Anterior cingulate cortex (tissue), 58 donors: Measurements from ENCODE around the gene VDR.

ENCODE experiments used
- DNase-seq, 58 donors: peaks; one replicate each; lab custom pipeline; 2025; lab: John Stamatoyannopoulos, UW

The VDR gene

DNA sequence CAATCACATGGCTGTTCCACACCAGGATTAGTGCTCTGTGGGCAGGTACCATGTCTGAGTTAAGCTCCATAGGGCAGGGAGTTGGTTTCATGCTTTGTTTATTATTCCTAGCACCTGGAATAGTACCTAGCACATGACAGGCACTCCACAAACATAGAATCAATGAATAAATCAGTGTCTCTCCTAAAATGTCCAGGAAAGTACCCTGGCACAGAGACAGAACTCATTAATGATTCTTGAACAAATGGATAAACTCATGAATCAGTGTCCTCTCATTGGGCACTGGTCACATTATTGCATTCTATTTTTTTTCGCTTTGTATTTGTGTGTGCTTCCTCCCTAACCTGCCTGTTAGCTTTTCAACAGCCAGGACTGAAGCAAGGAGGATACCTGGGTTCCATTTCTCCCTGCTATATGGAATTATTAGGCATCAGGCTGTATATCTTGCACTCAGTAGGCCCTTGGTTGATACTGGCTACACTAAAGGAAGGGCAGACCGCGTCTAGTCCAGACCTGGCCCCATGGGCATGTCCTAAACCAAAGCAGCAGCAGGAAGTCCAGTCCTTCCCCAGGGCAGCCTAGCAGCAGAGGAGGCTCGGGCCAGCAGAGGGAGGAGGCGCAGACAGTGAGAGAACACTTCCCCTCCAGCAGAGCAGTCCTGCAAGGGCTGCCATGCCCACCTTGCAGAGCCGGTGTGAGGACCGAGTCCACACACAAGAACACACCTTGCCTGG lies 103.5 kb downstream of the VDR start:
- peak in 3 of 58 donors; percentile 13 to 30 (median 25) for DNase-seq

DNA sequence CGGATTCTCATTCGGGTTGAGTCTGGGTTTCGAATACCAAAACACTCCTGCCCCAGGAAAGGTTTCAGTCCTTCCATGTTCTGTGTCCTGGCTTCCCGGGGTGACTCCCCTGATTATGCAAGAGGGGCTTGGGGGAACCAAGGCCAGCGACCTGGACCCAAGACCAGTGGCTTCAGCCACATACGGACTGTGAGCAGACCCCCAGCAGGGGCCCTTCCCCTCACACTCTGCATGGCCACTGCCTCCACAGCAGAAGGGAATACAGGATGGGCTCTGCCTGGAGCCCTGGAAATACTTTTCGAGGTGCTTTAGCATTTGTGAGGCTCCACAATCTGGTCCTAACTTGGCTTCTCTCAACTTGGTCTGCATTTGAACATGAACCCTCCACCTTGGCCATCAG lies 104.2 kb downstream of the VDR start:
- no peak for DNase-seq

DNA sequence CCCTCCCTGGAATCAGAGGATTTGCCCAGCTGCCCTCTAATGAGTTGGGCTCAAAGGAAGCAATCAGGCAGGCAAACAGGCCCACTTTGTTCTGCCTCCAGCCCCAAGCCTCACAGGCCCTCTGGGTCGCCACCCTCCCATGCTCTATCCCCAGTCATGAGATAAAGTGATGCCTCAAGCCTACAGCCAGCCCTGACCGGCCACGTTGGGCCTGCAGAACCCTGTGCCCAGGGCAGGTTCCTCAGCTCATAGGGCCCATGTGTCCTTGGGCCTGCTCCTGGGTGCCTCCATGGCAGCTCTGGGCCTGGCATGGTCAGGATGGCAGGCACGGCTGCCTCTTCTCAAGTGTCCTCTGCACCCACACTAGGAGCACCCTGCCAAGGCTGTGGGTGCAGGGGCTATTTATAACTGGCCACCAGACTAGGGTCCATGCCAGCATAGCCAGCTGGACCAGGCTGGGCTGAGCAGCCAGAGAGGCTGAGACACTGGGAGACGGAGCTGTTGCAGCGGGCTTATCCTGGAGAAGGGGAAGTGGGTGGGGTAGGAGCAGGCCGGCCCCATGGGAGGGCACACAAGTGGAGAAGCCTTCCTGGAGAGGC lies 105.3 kb downstream of the VDR start:
- DNase-seq, result peak in 41 of 58 donors; percentile 12 to 83 (median 65)

DNA sequence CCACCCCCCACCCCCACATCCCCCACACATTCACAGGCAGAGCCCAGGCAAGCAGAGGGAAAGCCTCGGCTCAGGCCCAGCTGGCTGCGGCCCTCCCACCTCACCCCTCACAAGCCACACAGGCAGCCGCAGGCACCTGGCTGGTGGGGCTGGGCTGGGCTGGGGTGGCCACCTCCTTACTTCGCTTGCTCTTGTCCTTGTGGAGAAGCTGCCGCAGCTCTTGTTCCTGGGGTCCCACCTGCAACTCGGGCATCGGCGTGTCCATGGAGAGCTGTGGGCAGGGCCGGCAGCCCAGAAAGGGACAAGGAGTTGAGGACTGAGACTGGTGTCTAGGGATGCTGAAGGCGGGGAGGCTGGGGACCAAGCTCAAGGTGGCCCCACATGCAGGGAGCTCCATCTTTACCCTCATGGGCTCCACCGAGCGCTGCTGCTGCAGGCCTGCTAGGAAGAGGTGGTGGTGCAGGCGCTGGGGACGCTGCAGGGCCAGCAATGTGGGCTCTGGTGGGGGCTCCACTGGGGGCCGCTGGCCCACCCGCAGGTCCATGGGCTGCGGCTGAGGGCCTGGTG lies 106.3 kb downstream of the VDR start:
- DNase-seq, result no peak

- peak in 15 of 58 donors; percentile 16 to 55 (median 29) for DNase-seq
These were observed 107.4 kb downstream of the VDR start for GRCh38 chr12:47797441-47797840.

GRCh38 chr12:47795814-47796411 lies 108.9 kb downstream of the VDR start:
- no peak for DNase-seq

- DNase-seq, result no peak
These were observed 109.5 kb downstream of the VDR start for GRCh38 chr12:47795121-47795813.

DNA sequence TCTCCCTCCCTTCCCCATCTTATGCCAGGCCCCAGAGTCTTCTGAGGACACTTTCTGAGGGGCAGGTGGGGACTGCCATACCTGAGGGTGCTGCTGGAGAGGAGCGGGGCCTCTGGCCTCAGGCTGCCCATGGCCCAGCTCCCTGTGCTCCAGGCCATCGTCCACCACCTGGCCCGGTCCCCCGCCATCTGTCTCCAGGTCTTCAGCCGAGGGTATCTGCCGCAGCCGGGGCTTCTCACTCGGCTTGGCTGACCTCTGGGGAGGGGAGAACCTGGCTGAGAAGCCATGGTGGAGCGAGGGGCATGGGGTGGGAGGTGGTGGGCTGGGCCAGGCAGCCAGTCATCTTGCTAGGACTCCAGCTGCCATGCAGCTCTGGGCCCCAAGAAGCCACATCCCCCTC lies 110.1 kb downstream of the VDR start:
- DNase-seq, result no peak

DNA sequence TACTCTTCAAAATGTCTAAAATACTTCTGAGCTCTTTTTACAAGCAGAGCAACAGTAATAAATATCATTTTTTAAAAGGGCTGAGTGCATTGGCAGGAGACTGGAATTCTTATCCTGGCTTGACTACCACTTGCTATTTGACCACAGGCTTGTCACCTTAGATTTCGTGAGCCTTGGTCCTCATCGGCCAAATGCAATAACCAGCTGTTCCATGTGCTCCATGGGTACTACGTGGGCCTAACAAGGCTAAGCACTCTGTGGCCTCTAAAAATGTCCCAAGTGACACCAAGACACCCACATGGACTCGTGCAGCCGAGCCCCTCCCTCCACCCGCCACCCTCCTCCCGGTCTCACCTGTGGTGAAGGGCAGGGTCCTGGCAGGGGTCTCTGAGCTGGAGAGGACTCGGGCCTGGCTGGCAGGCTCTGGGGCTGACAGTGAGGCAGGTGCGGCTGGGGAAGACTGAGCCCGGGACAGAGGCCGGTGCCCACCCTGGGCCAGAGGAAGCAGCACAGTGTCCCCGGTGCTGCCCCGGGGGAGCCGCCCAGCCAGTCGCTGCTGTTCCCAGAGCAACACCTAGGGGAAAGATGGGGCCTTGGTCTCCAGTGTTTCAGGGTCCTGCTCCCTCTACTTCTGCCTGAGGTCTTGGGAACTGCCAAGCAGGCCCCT lies 111.6 kb downstream of the VDR start:
- no peak for DNase-seq

- no peak for DNase-seq
These were observed 112.9 kb downstream of the VDR start for GRCh38 chr12:47791874-47792273.
